Measurements from ENCODE around the gene VPS41.

VPS41 gene

GRCh38 chr7:38736138-38736537 is 172.9 kb downstream of the VPS41 start:
- no peak for DNase-seq (ENCODE audit: low read depth in 2 of 3, low spot score in 1 of 3)

- no peak for DNase-seq (ENCODE audit: low read depth in 2 of 3, low spot score in 1 of 3)
These were observed 177.8 kb downstream of the VPS41 start for GRCh38 chr7:38731215-38731614.

- no peak for DNase-seq (ENCODE audit: low read depth in 2 of 3, low spot score in 1 of 3)
These were observed 180.8 kb downstream of the VPS41 start for GRCh38 chr7:38728145-38728544.

GRCh38 chr7:38727184-38727940 is 181.6 kb downstream of the VPS41 start:
- no peak for DNase-seq (ENCODE audit: low read depth in 2 of 3, low spot score in 1 of 3)

GRCh38 chr7:38723327-38723726 is 185.7 kb downstream of the VPS41 start:
- no peak for DNase-seq (ENCODE audit: low read depth in 2 of 3, low spot score in 1 of 3)

GRCh38 chr7:38716397-38716796 is 192.6 kb downstream of the VPS41 start:
- DNase-seq (ENCODE audit: low read depth in 2 of 3, low spot score in 1 of 3) = no peak

GRCh38 chr7:38709123-38709522 is 199.9 kb downstream of the VPS41 start:
- DNase-seq (ENCODE audit: low read depth in 2 of 3, low spot score in 1 of 3) = no peak

GRCh38 chr7:38704751-38705150 is 204.2 kb downstream of the VPS41 start:
- DNase-seq (ENCODE audit: low read depth in 2 of 3, low spot score in 1 of 3) = no peak

GRCh38 chr7:38704041-38704547 is 204.9 kb downstream of the VPS41 start:
- DNase-seq (ENCODE audit: low read depth in 2 of 3, low spot score in 1 of 3) = no peak

GRCh38 chr7:38703093-38703492 is 205.9 kb downstream of the VPS41 start:
- no peak for DNase-seq (ENCODE audit: low read depth in 2 of 3, low spot score in 1 of 3)

- DNase-seq (ENCODE audit: low read depth in 2 of 3, low spot score in 1 of 3) = no peak
These were observed 206.9 kb downstream of the VPS41 start for GRCh38 chr7:38702002-38702535.

- no peak for DNase-seq (ENCODE audit: low read depth in 2 of 3, low spot score in 1 of 3)
These were observed 208.9 kb downstream of the VPS41 start for GRCh38 chr7:38700116-38700515.

- DNase-seq (ENCODE audit: low read depth in 2 of 3, low spot score in 1 of 3) = no peak
These were observed 209.5 kb downstream of the VPS41 start for GRCh38 chr7:38699471-38699870.

GRCh38 chr7:38694326-38694725 is 214.7 kb downstream of the VPS41 start:
- DNase-seq (ENCODE audit: low read depth in 2 of 3, low spot score in 1 of 3) = no peak

GRCh38 chr7:38686888-38687287 is 222.1 kb downstream of the VPS41 start:
- no peak for DNase-seq (ENCODE audit: low read depth in 2 of 3, low spot score in 1 of 3)

GRCh38 chr7:38685851-38686250 is 223.1 kb downstream of the VPS41 start:
- DNase-seq (ENCODE audit: low read depth in 2 of 3, low spot score in 1 of 3) = no peak

GRCh38 chr7:38682606-38683005 is 226.4 kb downstream of the VPS41 start:
- no peak for DNase-seq (ENCODE audit: low read depth in 2 of 3, low spot score in 1 of 3)

- DNase-seq (ENCODE audit: low read depth in 2 of 3, low spot score in 1 of 3) = no peak
These were observed 227.1 kb downstream of the VPS41 start for GRCh38 chr7:38681882-38682281.

- DNase-seq (ENCODE audit: low read depth in 2 of 3, low spot score in 1 of 3) = no peak
These were observed 229.6 kb downstream of the VPS41 start for GRCh38 chr7:38679419-38679818.

- DNase-seq (ENCODE audit: low read depth in 2 of 3, low spot score in 1 of 3) = no peak
These were observed 230.3 kb downstream of the VPS41 start for GRCh38 chr7:38678698-38679054.

- DNase-seq (ENCODE audit: low read depth in 2 of 3, low spot score in 1 of 3) = no peak
These were observed 230.9 kb downstream of the VPS41 start for GRCh38 chr7:38677981-38678697.

- DNase-seq (ENCODE audit: low read depth in 2 of 3, low spot score in 1 of 3) = no peak
These were observed 233.4 kb downstream of the VPS41 start for GRCh38 chr7:38675494-38676106.

All from stimulated activated CD4-positive, alpha-beta T cell treated with anti-CD3 and anti-CD28 coated beads, Interleukin-12 subunit alpha, Interleukin-12 subunit beta, amount 100 ng/mL, for 48 hours (primary cell).